ENCODE data around the gene SMAD9. TPM values are rescaled to one million over a fixed set of nuclear protein-coding genes. Genes with fewer than 3 reads are reported as not detected.
A peak's percentile ranks its signal among the peaks of the same experiment; 100 is the strongest.

Gene SMAD9
- total and polyA plus RNA-seq, 2 of the 4 experiments (the other 2 are of a cell fraction): 3.2 to 4.8 TPM

DNA sequence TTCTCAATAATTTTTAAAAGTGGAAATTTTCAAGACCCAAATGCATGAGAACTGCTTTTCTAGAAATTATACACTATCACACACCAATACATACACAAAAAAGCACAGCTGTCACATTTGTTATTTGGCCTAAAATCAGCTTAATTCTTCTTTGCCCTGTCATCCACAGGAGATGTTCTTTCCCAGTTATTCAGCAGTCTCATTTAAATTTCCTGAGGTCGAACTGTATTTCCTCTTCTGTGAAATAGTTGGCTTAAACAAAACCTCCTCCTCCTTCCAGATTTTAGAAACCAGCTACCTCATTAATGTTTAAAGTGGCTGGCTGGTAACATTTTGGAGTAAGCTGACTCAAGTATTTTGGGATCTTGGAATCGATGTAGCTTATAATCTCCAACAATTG, 39.1 kb downstream of the SMAD9 start:
- BruUV-seq (replicated peaks): no TSS peak
- no peak overlapping the region for H2BK120ac ChIP-seq (ENCODE audit: low read depth, low read length)
- TF ChIP-seq CHD1 (IDR thresholded peaks at IDR 0.05; ENCODE audit: low read depth, low read length) (no peak), MAZ (IDR thresholded peaks at IDR 0.05; ENCODE audit: borderline replicate concordance, low read depth, low read length) (no peak), BHLHE40 (IDR thresholded peaks at IDR 0.05; ENCODE audit: low read depth, low read length) (no peak), RCOR1 (IDR thresholded peaks at IDR 0.05; ENCODE audit: insufficient replicate concordance, low read length) (no peak), NFE2L2 (IDR thresholded peaks at IDR 0.05; ENCODE audit: low read depth, low read length) (no peak), MAFK (IDR thresholded peaks at IDR 0.05; ENCODE audit: low read depth, low read length) (no peak), POLR2A (IDR thresholded peaks at IDR 0.05; ENCODE audit: low read depth, low read length) (no peak), FOS (IDR thresholded peaks at IDR 0.05; ENCODE audit: low read depth, low read length) (no peak), RAD21 (IDR thresholded peaks at IDR 0.05; ENCODE audit: low read length) (no peak), SMC3 (IDR thresholded peaks at IDR 0.05; ENCODE audit: low read depth, low read length) (no peak), RFX5 (IDR thresholded peaks at IDR 0.05; ENCODE audit: low read depth, low read length) (no peak), MXI1 (IDR thresholded peaks at IDR 0.05; ENCODE audit: borderline replicate concordance, low read depth, low read length) (no peak), CEBPB (IDR thresholded peaks at IDR 0.05; ENCODE audit: low read depth, low read length) (no peak)
- TF ChIP-seq, protein P1, sequence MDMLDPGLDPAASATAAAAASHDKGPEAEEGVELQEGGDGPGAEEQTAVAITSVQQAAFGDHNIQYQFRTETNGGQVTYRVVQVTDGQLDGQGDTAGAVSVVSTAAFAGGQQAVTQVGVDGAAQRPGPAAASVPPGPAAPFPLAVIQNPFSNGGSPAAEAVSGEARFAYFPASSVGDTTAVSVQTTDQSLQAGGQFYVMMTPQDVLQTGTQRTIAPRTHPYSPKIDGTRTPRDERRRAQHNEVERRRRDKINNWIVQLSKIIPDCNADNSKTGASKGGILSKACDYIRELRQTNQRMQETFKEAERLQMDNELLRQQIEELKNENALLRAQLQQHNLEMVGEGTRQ (IDR thresholded peaks at IDR 0.05; ENCODE audit: low read depth, low read length): no peak
- TF ChIP-seq, protein P2, sequence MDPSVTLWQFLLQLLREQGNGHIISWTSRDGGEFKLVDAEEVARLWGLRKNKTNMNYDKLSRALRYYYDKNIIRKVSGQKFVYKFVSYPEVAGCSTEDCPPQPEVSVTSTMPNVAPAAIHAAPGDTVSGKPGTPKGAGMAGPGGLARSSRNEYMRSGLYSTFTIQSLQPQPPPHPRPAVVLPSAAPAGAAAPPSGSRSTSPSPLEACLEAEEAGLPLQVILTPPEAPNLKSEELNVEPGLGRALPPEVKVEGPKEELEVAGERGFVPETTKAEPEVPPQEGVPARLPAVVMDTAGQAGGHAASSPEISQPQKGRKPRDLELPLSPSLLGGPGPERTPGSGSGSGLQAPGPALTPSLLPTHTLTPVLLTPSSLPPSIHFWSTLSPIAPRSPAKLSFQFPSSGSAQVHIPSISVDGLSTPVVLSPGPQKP (IDR thresholded peaks at IDR 0.05; ENCODE audit: borderline replicate concordance, low read depth, low read length): no peak
- TF ChIP-seq, protein P3, sequence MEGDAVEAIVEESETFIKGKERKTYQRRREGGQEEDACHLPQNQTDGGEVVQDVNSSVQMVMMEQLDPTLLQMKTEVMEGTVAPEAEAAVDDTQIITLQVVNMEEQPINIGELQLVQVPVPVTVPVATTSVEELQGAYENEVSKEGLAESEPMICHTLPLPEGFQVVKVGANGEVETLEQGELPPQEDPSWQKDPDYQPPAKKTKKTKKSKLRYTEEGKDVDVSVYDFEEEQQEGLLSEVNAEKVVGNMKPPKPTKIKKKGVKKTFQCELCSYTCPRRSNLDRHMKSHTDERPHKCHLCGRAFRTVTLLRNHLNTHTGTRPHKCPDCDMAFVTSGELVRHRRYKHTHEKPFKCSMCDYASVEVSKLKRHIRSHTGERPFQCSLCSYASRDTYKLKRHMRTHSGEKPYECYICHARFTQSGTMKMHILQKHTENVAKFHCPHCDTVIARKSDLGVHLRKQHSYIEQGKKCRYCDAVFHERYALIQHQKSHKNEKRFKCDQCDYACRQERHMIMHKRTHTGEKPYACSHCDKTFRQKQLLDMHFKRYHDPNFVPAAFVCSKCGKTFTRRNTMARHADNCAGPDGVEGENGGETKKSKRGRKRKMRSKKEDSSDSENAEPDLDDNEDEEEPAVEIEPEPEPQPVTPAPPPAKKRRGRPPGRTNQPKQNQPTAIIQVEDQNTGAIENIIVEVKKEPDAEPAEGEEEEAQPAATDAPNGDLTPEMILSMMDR (conservative IDR thresholded peaks at IDR 0.05; ENCODE audit: low read depth, low read length): no peak
- no peak overlapping the region for H2BK20ac ChIP-seq (ENCODE audit: low read depth, low read length)
- CTCF ChIA-PET: no interaction called here
- H3K4me1 ChIP-seq (ENCODE audit: control insufficient read depth, insufficient read depth, low read length): peaks cover 6% of the 10 kb centered on the region
- H2BK15ac ChIP-seq (ENCODE audit: low read depth, low read length): no peak overlapping the region
- H3K18ac ChIP-seq (ENCODE audit: low read depth, low read length): no peak overlapping the region
- H2AFZ ChIP-seq (replicated peaks; ENCODE audit: low read length, poor library complexity): no peak overlapping the region
- intact Hi-C loops (cut with micrococcal nuclease): loop anchor here (5.0 kb wide), 1 partner anchor 36 kb away; no protein-coding TSS in a partner anchor
- ATAC-seq (ENCODE audit: low read depth) (no peak), DNase-seq (peak; percentile 15)
- H3K9me1 ChIP-seq (ENCODE audit: insufficient read depth, low read length): peaks cover 13% of the 10 kb centered on the region
- no peak overlapping the region for H2AK5ac ChIP-seq (ENCODE audit: low read depth, low read length)
- WGBS, 2 experiments (ENCODE audit: extremely low coverage in 2 of 2, insufficient read length in 1 of 2): no CpG with 5 or more reads among the region's 2 CpGs
- no peak overlapping the region for H3K27ac ChIP-seq (ENCODE audit: insufficient read depth, low read length)
- H4K8ac ChIP-seq (ENCODE audit: low read depth in 2 of 2, low read length in 2 of 2): no peak overlapping the region
- no peak overlapping the region for H4K91ac ChIP-seq (ENCODE audit: insufficient read depth, low read depth, low read length)
- no peak overlapping the region for H2BK5ac ChIP-seq (ENCODE audit: low read depth, low read length, poor library complexity, severe bottlenecking)
- H3K27me3 ChIP-seq (ENCODE audit: control insufficient read depth, insufficient read depth, low read length): no peaks in the 10 kb centered on the region
- no peak overlapping the region for H3K14ac ChIP-seq (replicated peaks; ENCODE audit: low read depth, low read length)
- no peak overlapping the region for H3K4me2 ChIP-seq (ENCODE audit: low read depth, low read length)
- peaks cover 14% of the 10 kb centered on the region; the same call in 1 of the 2 replicates for H3K36me3 ChIP-seq (ENCODE audit: control insufficient read depth, insufficient read depth, low read length)
- no peak overlapping the region for H3K4ac ChIP-seq (ENCODE audit: low read depth, low read length)
- no peak overlapping the region for H2AK9ac ChIP-seq (replicated peaks; ENCODE audit: low read depth, low read length, poor library complexity)
- H3K56ac ChIP-seq (ENCODE audit: extremely low read depth, insufficient read depth, low read length): no peak overlapping the region
- H3K9ac ChIP-seq (ENCODE audit: low read depth, low read length): no peak overlapping the region
- dilution Hi-C loops (cut with HindIII; ENCODE audit: low sequenced_read_pairs, unreplicated experiment): no loop called here
- no peak overlapping the region for H3K4me3 ChIP-seq (ENCODE audit: insufficient read depth, low read depth, low read length)
- POLR2A ChIA-PET (ENCODE audit: unreplicated experiment): interaction anchor here (0.6 kb wide), 1 partner anchor 1466 kb away, joined by 3 read pairs; no protein-coding TSS in a partner anchor
- H4K20me1 ChIP-seq (ENCODE audit: insufficient read depth, low read length): no peaks in the 10 kb centered on the region
- H3K9me3 ChIP-seq (ENCODE audit: control insufficient read depth, insufficient read depth, low read length): no peaks in the 10 kb centered on the region
- H3K23ac ChIP-seq (ENCODE audit: low read depth, low read length): no peak overlapping the region
- H4K5ac ChIP-seq (ENCODE audit: low read depth, low read length): no peak overlapping the region
- in situ Hi-C loops (cut with MboI; ENCODE audit: low sequenced_read_pairs): no loop called here
- peaks cover 11 to 34% of the 10 kb centered on the region in 2 experiments for H3K79me1 ChIP-seq (ENCODE audit: low read depth in 1 of 2, low read length in 2 of 2)
